B cell (primary cell): ENCODE data around the gene PUM1. TPM values are rescaled to one million over a fixed set of nuclear protein-coding genes. Genes with fewer than 3 reads are reported as not detected.

ENCODE experiments used
- ATAC-seq: fragments of 200-7000 bp; cut with Tn5 transposase; one replicate; pipeline ENCODE4 v1.10.0; 2021; ENCODE audit warnings: low read depth, mild to moderate bottlenecking, moderate number of reproducible peaks, moderate library complexity
- CTCF ChIA-PET: fragments of 350-600 bp; sonication (Branson Sonifier 250); formaldehyde crosslinking; loops from one replicate; lab custom pipeline; 2021; ENCODE audit warnings: antibody characterized with exemption, inconsistent platforms; lab: Charles Lee
- POLR2A ChIA-PET: fragments of 350-600 bp; sonication (Branson Sonifier 250); formaldehyde crosslinking; loops from one replicate; lab custom pipeline; 2021; ENCODE audit warnings: antibody characterized with exemption; lab: Charles Lee
- DNase-seq: peaks from one replicate; pipeline ENCODE4 v3.0.0; 2013
- H2AFZ ChIP-seq: 2 replicates; pipeline ENCODE4 v1.6.1; 2012; ENCODE audit warnings: mild to moderate bottlenecking, low read depth, low read length; ENCODE audit not compliant: insufficient read depth, poor library complexity, severe bottlenecking
- H3K27ac ChIP-seq, 2 donors: 1 replicate in 1 of 2; 2 replicates in 1 of 2; pipeline ENCODE4 v1.5.1; 2012 to 2013; ENCODE audit warnings: low read length in 2 of 2, mild to moderate bottlenecking in 2 of 2, moderate library complexity in 1 of 2
- H3K27me3 ChIP-seq, 4 experiments: fragments of 200-600 bp in 1 of 4; sonication (generic) in 1 of 4; replicated peaks in 1 of 4; 1 replicate in 2 of 4; 2 replicates in 2 of 4; pipeline versions ENCODE4 v1.6.1 to v1.7.0; 2013 to 2016; ENCODE audit warnings: low read length in 3 of 4, mild to moderate bottlenecking in 2 of 4, mixed read lengths in 1 of 4, moderate library complexity in 1 of 4; ENCODE audit not compliant: insufficient read depth in 4 of 4, control insufficient read depth in 3 of 4; ENCODE audit errors: control extremely low read depth in 1 of 4
- H3K36me3 ChIP-seq, 2 experiments: replicated peaks in 1 of 2; 1 replicate in 1 of 2; 2 replicates in 1 of 2; pipeline versions ENCODE4 v1.6.1 to v1.7.1; 2013; ENCODE audit warnings: low read length in 1 of 2; ENCODE audit not compliant: insufficient read depth in 2 of 2, control insufficient read depth in 1 of 2; ENCODE audit errors: control extremely low read depth in 1 of 2, extremely low read depth in 1 of 2
- H3K4me1 ChIP-seq, 2 donors: fragments of 200-600 bp in 1 of 2; sonication (generic) in 1 of 2; 1 replicate in 1 of 2; 2 replicates in 1 of 2; pipeline versions ENCODE4 v1.5.1 to v1.6.1; 2013 to 2017; ENCODE audit warnings: low read length in 2 of 2; ENCODE audit not compliant: control insufficient read depth in 2 of 2, insufficient read depth in 2 of 2
- H3K4me2 ChIP-seq: replicated peaks from 2 replicates; pipeline ENCODE3; 2012; ENCODE audit warnings: mild to moderate bottlenecking, low read depth, low read length; ENCODE audit not compliant: poor library complexity, severe bottlenecking
- H3K4me3 ChIP-seq, 5 experiments: fragments of 200-600 bp in 1 of 5; sonication (generic) in 1 of 5; 1 replicate in 3 of 5; 2 replicates in 2 of 5; pipeline versions ENCODE4 v1.5.1 to v1.7.0; 2011 to 2016; ENCODE audit warnings: low read length in 4 of 5, mild to moderate bottlenecking in 4 of 5, low read depth in 2 of 5, control low read depth in 1 of 5, moderate library complexity in 1 of 5; ENCODE audit not compliant: insufficient read depth in 1 of 5; ENCODE audit errors: control extremely low read depth in 1 of 5, extremely low read depth in 1 of 5
- H3K79me2 ChIP-seq: fragments of 200-600 bp; sonication (generic); one replicate; pipeline ENCODE4 v1.6.0; 2016; ENCODE audit warnings: low read length; ENCODE audit not compliant: control insufficient read depth, insufficient read depth
- H3K9ac ChIP-seq: fragments of 200-600 bp; sonication (generic); 2 replicates; pipeline ENCODE4 v1.6.1; 2017; ENCODE audit warnings: mild to moderate bottlenecking, low read length, moderate library complexity
- H3K9me3 ChIP-seq, 3 donors: one replicate each; pipeline versions ENCODE4 v1.6.1 to v1.7.1; 2013; ENCODE audit warnings: low read length in 2 of 3; ENCODE audit not compliant: control insufficient read depth in 2 of 3, insufficient read depth in 1 of 3; ENCODE audit errors: control extremely low read depth in 1 of 3
- H4K20me1 ChIP-seq: 2 replicates; pipeline ENCODE4 v1.6.0; 2012; ENCODE audit warnings: mild to moderate bottlenecking, low read length; ENCODE audit not compliant: insufficient read depth, control insufficient read depth, poor library complexity, severe bottlenecking
- H3K27ac Mint-ChIP-seq: one replicate; pipeline ENCODE4 v1.8.0; 2021; ENCODE audit warnings: mixed read lengths
- H3K27me3 Mint-ChIP-seq: one replicate; pipeline ENCODE4 v1.8.0; 2021; ENCODE audit warnings: mixed read lengths
- H3K4me1 Mint-ChIP-seq: one replicate; pipeline ENCODE4 v1.8.0; 2021; ENCODE audit warnings: mixed read lengths
- H3K4me3 Mint-ChIP-seq: one replicate; pipeline ENCODE4 v1.8.0; 2021; ENCODE audit warnings: mixed read lengths
- H3K9me3 Mint-ChIP-seq: one replicate; pipeline ENCODE4 v1.8.0; 2022; ENCODE audit warnings: mixed read lengths; ENCODE audit not compliant: insufficient read depth
- EZH2 ChIP-seq: IDR thresholded peaks from 2 replicates; pipeline ENCODE4 v1.6.1; 2012; ENCODE audit warnings: borderline replicate concordance, low read depth, mild to moderate bottlenecking, moderate library complexity, low read length; ENCODE audit not compliant: insufficient read depth, poor library complexity, severe bottlenecking
- WGBS: methylation state at CpG from one replicate; pipeline ENCODE4 v1.1.5; 2013; ENCODE audit warnings: missing lambda C conversion rate; ENCODE audit not compliant: insufficient coverage; 5-methylcytosine and 5-hydroxymethylcytosine counted together
- intact Hi-C: fragments of 100-400 bp; cut with micrococcal nuclease; formaldehyde crosslinking; loops from one replicate; pipeline ENCODE4 v1.10.0; 2022
- polyA plus RNA-seq: library from polyadenylated mRNA; depleted of rRNA; stranded (reverse); fragments of >200 nt; gene quantifications from 2 replicates; pipeline ENCODE4 v1.2.3, GENCODE V29; 2012
- total RNA-seq, 2 donors: library from RNA; stranded (reverse); fragments of 120-200 nt in 1 of 2; gene quantifications; 1 replicate in 1 of 2; 2 replicates in 1 of 2; pipeline versions ENCODE4 v1.2.3 to v1.2.4, GENCODE V29; 2013 to 2022
- TF ChIP-seq, protein P1 (sequence below): fragments of 200-600 bp; IDR thresholded peaks from one replicate; pipeline ENCODE4 v1.8.0; 2022; ENCODE audit warnings: antibody characterized with exemption, mild to moderate bottlenecking

PUM1 gene
- total and polyA plus RNA-seq, 2 donors (not counting 1 experiment from before 2014, with no cell fraction given) = 52.8 to 177 TPM

DNA sequence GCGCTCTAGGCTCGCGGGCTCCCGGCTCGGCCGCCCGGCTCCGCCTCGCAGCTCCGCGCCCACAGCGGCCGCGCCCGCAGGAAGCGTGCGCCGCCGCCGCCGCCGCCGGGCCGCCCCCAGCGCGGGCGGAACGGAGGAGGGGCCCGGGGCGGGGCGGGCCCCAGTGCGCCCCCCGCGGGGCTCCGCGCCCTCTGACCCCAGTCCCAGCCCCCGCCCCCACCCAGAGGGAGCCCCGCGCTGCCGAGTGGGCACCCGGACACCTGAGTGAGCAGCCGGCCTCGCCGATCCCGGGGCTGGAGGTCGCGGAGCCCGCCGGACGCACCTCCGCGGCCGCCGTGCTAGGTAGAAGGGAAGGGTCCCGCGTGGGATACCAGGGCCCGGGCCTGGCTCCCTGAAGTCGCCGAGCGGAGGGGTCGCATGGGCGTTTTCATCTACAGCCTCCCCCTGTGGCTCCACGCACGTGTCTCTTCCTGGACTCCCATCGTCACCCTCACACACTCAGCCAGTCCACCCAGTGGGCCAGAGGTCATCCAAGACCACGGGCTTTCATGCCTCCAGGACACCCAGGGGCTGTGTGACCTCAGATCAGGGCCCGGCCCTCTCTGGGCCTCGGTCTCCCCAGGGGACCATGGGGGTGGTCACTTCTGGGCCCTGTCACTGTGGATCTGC lies 156.7 kb downstream of the PUM1 start, which contains the start of gene SDC3:
TSS of gene SDC3 (minus strand) at position 63 of the 669 bp plus-strand sequence. CDS start 172 bp downstream, outside the sequence.
- Histone ChIP-seq H3K27me3 (peaks cover 0 to 53% (median 20%) of the 10 kb centered on the region in 4 experiments), H3K4me3 (peak within 1 kb of the TSS in 4 of 5 experiments; percentile 19 to 58 (median 48)), H3K4me1 (peaks cover 30 to 31% of the 10 kb centered on the region in 2 donors), H3K79me2 (no peaks in the 10 kb centered on the region), H3K9ac (peak within 1 kb of the TSS; percentile 61), H2AFZ (peak within 1 kb of the TSS; percentile 68), H3K9me3 (peaks cover 0 to 14% (median 0%) of the 10 kb centered on the region in 3 donors), H3K4me2 (peak within 1 kb of the TSS; percentile 92), H4K20me1 (no peaks in the 10 kb centered on the region), H3K36me3 (no peaks in the 10 kb centered on the region), H3K27ac (no peak within 1 kb of the TSS)
- POLR2A ChIA-PET = interaction anchor here (1.0 kb wide), 1 partner anchor 108 kb away, joined by 3 read pairs; no protein-coding TSS in a partner anchor
- Mint-ChIP-seq H3K4me1 (peaks cover 29% of the 10 kb centered on the region), H3K27me3 (peaks cover 46% of the 10 kb centered on the region), H3K9me3 (no peaks in the 10 kb centered on the region), H3K4me3 (peak within 1 kb of the TSS; percentile 92), H3K27ac (peak within 1 kb of the TSS; percentile 74)
- TF ChIP-seq, protein P1, sequence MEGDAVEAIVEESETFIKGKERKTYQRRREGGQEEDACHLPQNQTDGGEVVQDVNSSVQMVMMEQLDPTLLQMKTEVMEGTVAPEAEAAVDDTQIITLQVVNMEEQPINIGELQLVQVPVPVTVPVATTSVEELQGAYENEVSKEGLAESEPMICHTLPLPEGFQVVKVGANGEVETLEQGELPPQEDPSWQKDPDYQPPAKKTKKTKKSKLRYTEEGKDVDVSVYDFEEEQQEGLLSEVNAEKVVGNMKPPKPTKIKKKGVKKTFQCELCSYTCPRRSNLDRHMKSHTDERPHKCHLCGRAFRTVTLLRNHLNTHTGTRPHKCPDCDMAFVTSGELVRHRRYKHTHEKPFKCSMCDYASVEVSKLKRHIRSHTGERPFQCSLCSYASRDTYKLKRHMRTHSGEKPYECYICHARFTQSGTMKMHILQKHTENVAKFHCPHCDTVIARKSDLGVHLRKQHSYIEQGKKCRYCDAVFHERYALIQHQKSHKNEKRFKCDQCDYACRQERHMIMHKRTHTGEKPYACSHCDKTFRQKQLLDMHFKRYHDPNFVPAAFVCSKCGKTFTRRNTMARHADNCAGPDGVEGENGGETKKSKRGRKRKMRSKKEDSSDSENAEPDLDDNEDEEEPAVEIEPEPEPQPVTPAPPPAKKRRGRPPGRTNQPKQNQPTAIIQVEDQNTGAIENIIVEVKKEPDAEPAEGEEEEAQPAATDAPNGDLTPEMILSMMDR = no peak
- 5% methylated on average over 67 of the region's 68 CpGs for WGBS
- CTCF ChIA-PET = interaction anchor here (1.4 to 8.6 kb wide), 4 partner anchors 105 to 189 kb away, joined by 5 to 337 read pairs (median 120); no protein-coding TSS in a partner anchor
- ATAC-seq (peak; percentile 60), DNase-seq (peak; percentile 46)
- intact Hi-C loops = loop anchor here (10.0 kb wide), 1 partner anchor 54 kb away; no protein-coding TSS in a partner anchor

- H3K27ac ChIP-seq = no peak overlapping the region
- H3K9ac ChIP-seq = no peak overlapping the region
- ChIA-PET CTCF (interaction anchor here (8.6 kb wide), 1 partner anchor 126 kb away, joined by 147 read pairs; no protein-coding TSS in a partner anchor), POLR2A (no interaction called here)
- intact Hi-C loops = loop anchor here (10.0 kb wide), 1 partner anchor 54 kb away; no protein-coding TSS in a partner anchor
- under 1% methylated on average over 68 of the region's 69 CpGs for WGBS
- Mint-ChIP-seq H3K4me3 (no peak overlapping the region), H3K9me3 (no peaks in the 10 kb centered on the region), H3K27ac (no peak overlapping the region), H3K4me1 (peaks cover 29% of the 10 kb centered on the region), H3K27me3 (peaks cover 48% of the 10 kb centered on the region)
- DNase-seq = no peak
- H3K36me3 ChIP-seq = no peaks in the 10 kb centered on the region
- no peak overlapping the region for H2AFZ ChIP-seq
- no peak for ATAC-seq
- peaks cover 0 to 14% (median 0%) of the 10 kb centered on the region in 3 donors for H3K9me3 ChIP-seq
- peak overlapping the region in 2 of 5 experiments; percentile 34 to 35 for H3K4me3 ChIP-seq
- no peaks in the 10 kb centered on the region for H4K20me1 ChIP-seq
- H3K27me3 ChIP-seq = peaks cover 0 to 56% (median 20%) of the 10 kb centered on the region in 4 experiments
- H3K4me1 ChIP-seq = peaks cover 30 to 31% of the 10 kb centered on the region in 2 donors
- no peaks in the 10 kb centered on the region for H3K79me2 ChIP-seq
- TF ChIP-seq EZH2 = no peak
- TF ChIP-seq, protein P1 = no peak
- H3K4me2 ChIP-seq = peak overlapping the region; percentile 80
Measured at GRCh38 chr1:30908316-30908695, 157.2 kb downstream of the PUM1 start.
